Ishikawa (cell line): ENCODE results near the gene COX14.

Experiments
- CEBPB ChIP-seq: IDR thresholded peaks from 2 replicates; pipeline ENCODE4 v1.6.1; 2012
- CREB1 ChIP-seq: IDR thresholded peaks from 2 replicates; pipeline ENCODE4 v1.6.1; 2012; ENCODE audit warnings: low read depth
- EGR1 ChIP-seq: IDR thresholded peaks from 2 replicates; pipeline ENCODE4 v1.6.1; 2012
- EP300 ChIP-seq: IDR thresholded peaks from 2 replicates; pipeline ENCODE4 v1.6.1; 2012; ENCODE audit warnings: borderline replicate concordance
- FOXM1 ChIP-seq: IDR thresholded peaks from 2 replicates; pipeline ENCODE4 v1.6.1; 2012; ENCODE audit warnings: low read depth, borderline replicate concordance
- MAX ChIP-seq: IDR thresholded peaks from 2 replicates; pipeline ENCODE4 v1.6.1; 2012
- NFIC ChIP-seq: IDR thresholded peaks from 2 replicates; pipeline ENCODE4 v1.6.1; 2012
- RAD21 ChIP-seq: IDR thresholded peaks from 2 replicates; pipeline ENCODE4 v1.6.1; 2012; ENCODE audit warnings: low read depth
- REST ChIP-seq: IDR thresholded peaks from 2 replicates; pipeline ENCODE4 v1.6.1; 2012; ENCODE audit warnings: low read depth, mild to moderate bottlenecking
- TAF1 ChIP-seq: IDR thresholded peaks from 2 replicates; pipeline ENCODE4 v1.6.1; 2012; ENCODE audit warnings: low read depth, mild to moderate bottlenecking
- TCF12 ChIP-seq: IDR thresholded peaks from 2 replicates; pipeline ENCODE4 v1.6.1; 2012; ENCODE audit warnings: low read depth
- TEAD4 ChIP-seq: IDR thresholded peaks from 2 replicates; pipeline ENCODE4 v1.6.1; 2012
- USF1 ChIP-seq: IDR thresholded peaks from 2 replicates; pipeline ENCODE4 v1.6.1; 2012
- YY1 ChIP-seq: IDR thresholded peaks from 2 replicates; pipeline ENCODE4 v1.6.1; 2012; ENCODE audit warnings: low read depth
- ZBTB7A ChIP-seq: IDR thresholded peaks from 2 replicates; pipeline ENCODE4 v1.6.1; 2012; ENCODE audit warnings: low read depth

COX14 gene

DNA sequence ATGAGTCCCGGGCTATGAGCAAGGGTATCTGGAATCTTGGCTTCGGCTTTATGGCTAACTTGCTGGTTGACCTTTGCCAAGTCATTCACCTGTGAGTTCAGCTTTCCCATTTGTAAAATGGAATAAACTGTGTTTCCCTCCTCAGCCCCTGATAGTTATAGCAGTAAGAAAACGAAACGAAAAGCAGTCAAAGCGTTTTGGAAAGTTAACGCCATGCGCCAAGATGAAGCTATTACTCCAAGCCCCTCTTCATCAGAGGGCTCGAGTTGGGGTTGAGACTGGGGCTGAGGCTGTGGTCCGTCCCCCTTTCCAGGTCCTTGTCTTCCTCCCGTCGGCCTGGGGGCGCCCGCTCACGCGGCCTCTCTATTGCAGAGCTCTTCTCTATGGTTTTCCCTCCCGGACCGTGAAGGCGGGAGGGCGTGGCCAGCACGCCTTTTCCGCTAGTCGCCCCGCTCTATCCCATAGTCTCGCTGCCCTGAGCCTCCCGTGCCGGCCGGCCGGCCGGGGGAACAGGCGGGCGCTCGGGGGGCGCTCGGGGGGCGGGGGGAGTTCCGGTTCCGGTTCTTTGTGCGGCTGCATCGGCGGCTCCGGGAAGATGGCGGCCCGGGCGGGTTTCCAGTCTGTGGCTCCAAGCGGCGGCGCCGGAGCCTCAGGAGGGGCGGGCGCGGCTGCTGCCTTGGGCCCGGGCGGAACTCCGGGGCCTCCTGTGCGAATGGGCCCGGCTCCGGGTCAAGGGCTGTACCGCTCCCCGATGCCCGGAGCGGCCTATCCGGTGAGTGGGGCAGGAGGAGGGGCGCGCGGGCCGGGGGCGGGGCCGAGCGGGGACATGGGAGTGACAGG, 27.0 kb upstream of the COX14 start, which contains the start of gene SMARCD1:
TSS of gene SMARCD1 (plus strand) at position 568 of the 840 bp plus-strand sequence. CDS start at position 596, 28 bp downstream.
- no peak for TF ChIP-seq EGR1
- peak; percentile 38 for TF ChIP-seq TCF12
- TF ChIP-seq TAF1, result peak; percentile 69; the same call in 1 of the 2 replicates
- peak; percentile 79 for TF ChIP-seq MAX
- no peak for TF ChIP-seq USF1
- TF ChIP-seq CEBPB, result no peak
- TF ChIP-seq NFIC, result 0 out of 2 replicates have a peak, but pooled peaks have one; percentile 8
- TF ChIP-seq YY1, result peak; percentile 85
- TF ChIP-seq CREB1, result no peak
- TF ChIP-seq ZBTB7A, result peak; percentile 76

DNA sequence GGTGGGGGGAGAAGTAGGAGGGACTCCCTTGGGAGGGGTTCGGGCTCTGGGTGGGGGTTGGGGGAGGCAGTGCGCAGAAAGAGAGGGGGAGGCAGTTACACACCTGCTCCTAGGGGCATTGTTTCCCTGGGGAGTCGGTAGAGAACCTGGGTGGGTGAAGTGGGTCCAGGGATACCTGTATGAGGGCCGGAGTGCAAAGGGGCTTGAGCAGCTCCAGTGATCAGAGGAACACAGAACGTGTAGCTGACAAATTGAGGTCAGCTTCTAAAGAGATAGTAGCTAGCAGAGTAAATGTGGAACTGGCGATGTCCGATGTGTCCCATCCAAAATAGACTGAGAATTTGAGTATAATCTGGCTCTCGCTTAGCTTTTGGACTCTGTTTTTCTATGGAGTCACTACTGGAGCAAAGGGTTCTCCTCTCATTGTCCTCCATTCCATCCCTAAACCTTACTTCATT, 26.4 kb upstream of the COX14 start:
- TF ChIP-seq TEAD4, result no peak
- TF ChIP-seq FOXM1, result no peak
- TF ChIP-seq YY1, result no peak
- TF ChIP-seq EGR1, result no peak
- TF ChIP-seq ZBTB7A, result no peak
- no peak for TF ChIP-seq USF1
- TF ChIP-seq CREB1, result no peak
- no peak for TF ChIP-seq NFIC
- no peak for TF ChIP-seq EP300
- TF ChIP-seq CEBPB, result no peak
- TF ChIP-seq TCF12, result no peak
- TF ChIP-seq MAX, result no peak
- TF ChIP-seq RAD21, result no peak
- no peak for TF ChIP-seq TAF1
- TF ChIP-seq REST, result no peak

DNA sequence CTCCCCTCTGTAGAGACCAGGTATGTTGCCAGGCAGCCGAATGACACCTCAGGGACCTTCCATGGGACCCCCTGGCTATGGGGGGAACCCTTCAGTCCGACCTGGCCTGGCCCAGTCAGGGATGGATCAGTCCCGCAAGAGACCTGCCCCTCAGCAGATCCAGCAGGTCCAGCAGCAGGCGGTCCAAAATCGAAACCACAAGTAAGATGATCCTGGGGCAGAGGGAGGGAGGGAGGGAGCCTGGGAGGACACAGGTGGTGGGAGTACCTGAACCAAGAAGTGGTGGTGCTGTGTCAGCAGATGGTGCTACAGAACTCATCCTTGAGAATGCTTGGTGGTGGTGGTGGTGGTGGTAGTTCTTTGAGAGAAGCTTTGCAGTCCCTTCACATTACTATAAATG, 25.9 kb upstream of the COX14 start:
- TF ChIP-seq CEBPB (no peak), ZBTB7A (no peak), EP300 (no peak), EGR1 (no peak), FOXM1 (no peak), YY1 (no peak), TAF1 (no peak), TEAD4 (no peak), RAD21 (no peak), MAX (no peak), CREB1 (no peak), NFIC (no peak), USF1 (no peak), REST (no peak), TCF12 (no peak)

DNA sequence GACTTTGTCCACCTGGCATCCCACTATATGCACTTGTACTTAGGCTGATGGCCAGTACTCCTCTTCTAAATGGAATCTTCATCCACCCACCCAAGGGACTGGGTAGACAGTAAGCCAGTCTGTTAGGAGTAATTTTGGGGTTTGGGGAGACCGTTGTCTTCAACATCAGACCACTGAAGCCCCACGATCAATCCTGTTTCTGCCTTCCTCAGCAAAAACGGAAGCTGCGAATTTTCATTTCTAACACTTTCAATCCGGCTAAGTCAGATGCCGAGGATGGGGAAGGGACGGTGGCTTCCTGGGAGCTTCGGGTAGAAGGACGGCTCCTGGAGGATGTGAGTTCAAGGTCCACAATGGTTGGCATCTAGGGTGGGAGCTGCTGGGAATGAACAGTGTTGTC, 24.9 kb upstream of the COX14 start:
- TF ChIP-seq REST, result no peak
- no peak for TF ChIP-seq TAF1
- no peak for TF ChIP-seq FOXM1
- no peak for TF ChIP-seq USF1
- no peak for TF ChIP-seq TEAD4
- no peak for TF ChIP-seq EGR1
- no peak for TF ChIP-seq CREB1
